ENCODE measurements around the gene MATCAP1. TPM values are rescaled to one million over a fixed set of nuclear protein-coding genes. Genes with fewer than 3 reads are reported as not detected.

Gene MATCAP1
- total and polyA plus RNA-seq, 10 of the 15 experiments (the other 5 are each of a cell fraction or from before 2014, with no cell fraction given): 2.8 to 25.8 (median 8.6) TPM

- CTCF ChIA-PET: interaction anchor here (0.6 to 2.2 kb wide), 4 partner anchors 13 to 111 kb away, joined by 3 to 8 read pairs (median 4); no protein-coding TSS in a partner anchor
- no peak overlapping the region for H3K9ac ChIP-seq (ENCODE audit: control insufficient read depth, insufficient read depth, low read length)
- H3K36me3 ChIP-seq (ENCODE audit: control insufficient read depth in 2 of 2, insufficient read depth in 2 of 2, low read length in 1 of 2): peaks cover 5 to 10% of the 10 kb centered on the region in 2 experiments
- H3K9me3 ChIP-seq (replicated peaks; ENCODE audit: control insufficient read depth, insufficient read depth, low read length): no peaks in the 10 kb centered on the region
- no peaks in the 10 kb centered on the region for H3K27me3 ChIP-seq (replicated peaks in 1 of 2; ENCODE audit: control insufficient read depth in 2 of 2, insufficient read depth in 2 of 2, low read length in 1 of 2)
- POLR2A ChIA-PET: no interaction called here
- H3K4me2 ChIP-seq (ENCODE audit: control insufficient read depth, insufficient read depth): no peak overlapping the region
- 81% methylated on average over 3 of the region's 3 CpGs for WGBS (ENCODE audit: insufficient coverage, insufficient replicate concordance, low lambda C conversion rate, missing lambda C conversion rate)
- H3K4me3 ChIP-seq: no peak overlapping the region
- DNase-seq (ENCODE audit: low read depth, low spot score) (no peak), ATAC-seq (no peak), FAIRE-seq (no peak)
- intact Hi-C loops (cut with micrococcal nuclease; ENCODE audit: unreplicated experiment) (no loop called here), in situ Hi-C loops (cut with MboI) (no loop called here)
- no peak overlapping the region for H3K27ac ChIP-seq (ENCODE audit: control insufficient read depth, insufficient read depth)
- H3K4me1 ChIP-seq (ENCODE audit: control insufficient read depth, insufficient read depth, low read length): no peaks in the 10 kb centered on the region
- BruUV-seq (replicated peaks): no TSS peak
- no peaks in the 10 kb centered on the region for H3K79me2 ChIP-seq (ENCODE audit: control insufficient read depth, insufficient read depth, low read length)
- RAD21 ChIA-PET (ENCODE audit: unreplicated experiment): interaction anchor here (1.1 kb wide), 1 partner anchor 110 kb away, joined by 3 read pairs; no protein-coding TSS in a partner anchor
- H2AFZ ChIP-seq (ENCODE audit: control insufficient read depth, low read depth, low read length): no peak overlapping the region
- SMC1A ChIA-PET (ENCODE audit: uncharacterized antibody, unreplicated experiment): interaction anchor here (0.9 to 1.6 kb wide), 3 partner anchors 10 to 47 kb away, joined by 3 to 5 read pairs (median 3); no protein-coding TSS in a partner anchor
- TF ChIP-seq ZNF592 (IDR thresholded peaks at IDR 0.05): no peak
- TF ChIP-seq EGR1 (IDR thresholded peaks at IDR 0.05; ENCODE audit: borderline replicate concordance in 1 of 2, low read depth in 2 of 2, low read length in 2 of 2): no peak
- no peak for TF ChIP-seq SIN3A (IDR thresholded peaks at IDR 0.05; ENCODE audit: low read depth, low read length)
- TF ChIP-seq HCFC1 (IDR thresholded peaks at IDR 0.05; ENCODE audit: low read length): no peak
- TF ChIP-seq KDM1A (IDR thresholded peaks at IDR 0.05; ENCODE audit: borderline replicate concordance): no peak
- TF ChIP-seq WRNIP1 (IDR thresholded peaks at IDR 0.05; ENCODE audit: borderline replicate concordance, low read depth, low read length): no peak
- no peak for TF ChIP-seq ZNF24 (IDR thresholded peaks at IDR 0.05)
- TF ChIP-seq ELK1 (IDR thresholded peaks at IDR 0.05; ENCODE audit: low read depth, low read length): no peak
- TF ChIP-seq SPI1 (IDR thresholded peaks at IDR 0.05; ENCODE audit: borderline replicate concordance, insufficient read depth, low read depth, low read length): no peak
- TF ChIP-seq CHD1 (IDR thresholded peaks at IDR 0.05; ENCODE audit: low read depth, low read length): no peak
- TF ChIP-seq MYC (IDR thresholded peaks at IDR 0.05; ENCODE audit: insufficient read depth, insufficient read length, insufficient replicate concordance, low read length, severe bottlenecking): no peak
- no peak for TF ChIP-seq ETV6 (conservative IDR thresholded peaks at IDR 0.05 in 1 of 2, IDR thresholded peaks at IDR 0.05 in 1 of 2; ENCODE audit: borderline replicate concordance in 1 of 2, low read depth in 1 of 2)
- TF ChIP-seq ZNF217 (IDR thresholded peaks at IDR 0.05): no peak
- no peak for TF ChIP-seq EZH2 (IDR thresholded peaks at IDR 0.05; ENCODE audit: borderline replicate concordance, control insufficient read depth, low read depth, low read length)
- no peak for TF ChIP-seq IRF4 (IDR thresholded peaks at IDR 0.05; ENCODE audit: low read depth, low read length)
- TF ChIP-seq FOS (IDR thresholded peaks at IDR 0.05; ENCODE audit: borderline replicate concordance, extremely low read depth, insufficient read length): no peak
- TF ChIP-seq TCF7 (IDR thresholded peaks at IDR 0.05; ENCODE audit: borderline replicate concordance): no peak
- TF ChIP-seq PAX5 (IDR thresholded peaks at IDR 0.05; ENCODE audit: borderline replicate concordance, low read depth, low read length): no peak
- H4K20me1 ChIP-seq (ENCODE audit: control insufficient read depth, insufficient read depth): no peaks in the 10 kb centered on the region
These were observed 54.9 kb downstream of the MATCAP1 start for GRCh38 chr16:67128887-67129286.
